Gastrocnemius medialis (tissue), 4 donors: ENCODE results near the gene CDKN2B-AS1.

Source experiments
- CTCF ChIP-seq, 5 experiments: fragments of 450-650 bp in 3 of 5; fragments of 200-600 bp in 2 of 5; sonication (generic) in 2 of 5; IDR thresholded peaks in 4 of 5; conservative IDR thresholded peaks in 1 of 5; 1 replicate in 4 of 5; 2 replicates in 1 of 5; pipeline ENCODE4 v1.5.1; 2016 to 2019; ENCODE audit warnings: antibody characterized with exemption in 5 of 5, mild to moderate bottlenecking in 3 of 5, moderate library complexity in 3 of 5
- POLR2A ChIP-seq, 2 donors: fragments of 450-650 bp; IDR thresholded peaks; one replicate each; pipeline ENCODE4 v1.6.1; 2017; ENCODE audit warnings: antibody characterized with exemption in 2 of 2, mild to moderate bottlenecking in 2 of 2, moderate library complexity in 2 of 2

GRCh38 chr9:22138956-22139660 lies 144.5 kb downstream of the CDKN2B-AS1 start:
- TF ChIP-seq CTCF (IDR thresholded peaks at IDR 0.05 in 4 of 5, conservative IDR thresholded peaks at IDR 0.05 in 1 of 5) (no peak), POLR2A (IDR thresholded peaks at IDR 0.05) (no peak)
